ENCODE data around the gene C12orf42.

Gene C12orf42

GRCh38 chr12:103257763-103258162, 238.0 kb downstream of the C12orf42 start:
- no peak for DNase-seq (ENCODE audit: low read depth)
